H1 (cell line): ENCODE results near the gene QSOX1. TPM values are rescaled to one million over a fixed set of nuclear protein-coding genes. Genes with fewer than 3 reads are reported as not detected.
A peak's percentile ranks its signal among the peaks of the same experiment; 100 is the strongest.

ENCODE experiments used
- CTCF ChIA-PET: fragments of 300-600 bp; sonication (Branson Sonifier 250); formaldehyde crosslinking; loops from one replicate; lab custom pipeline; 2021; ENCODE audit not compliant: partially characterized antibody; lab: Charles Lee
- POLR2A ChIA-PET: fragments of 300-600 bp; sonication (Branson Sonifier 250); formaldehyde crosslinking; loops from one replicate; lab custom pipeline; 2021; ENCODE audit warnings: inconsistent platforms; ENCODE audit not compliant: partially characterized antibody; lab: Charles Lee
- DNase-seq, 2 experiments: peaks; one replicate each; pipeline versions ENCODE4 v3.0.0 to v3.0.0-alpha.2; 2010 to 2022; ENCODE audit warnings: low spot score in 2 of 2, low read depth in 1 of 2, mixed read lengths in 1 of 2
- FAIRE-seq: peaks from 2 replicates; lab custom pipeline; 2011; peaks lifted over from hg19 to GRCh38; lab: Jason Lieb, UNC
- H2AFZ ChIP-seq: 2 replicates; pipeline ENCODE4 v1.8.1; 2012; ENCODE audit warnings: low read length, inconsistent platforms
- H2AK5ac ChIP-seq: 2 replicates; pipeline ENCODE4 v1.6.1; 2013; ENCODE audit warnings: low read depth, low read length
- H2BK120ac ChIP-seq: replicated peaks from 2 replicates; pipeline ENCODE3; 2013; ENCODE audit warnings: low read depth, low read length, inconsistent platforms
- H2BK12ac ChIP-seq: 2 replicates; pipeline ENCODE4 v1.6.1; 2013; ENCODE audit warnings: low read depth, low read length
- H2BK15ac ChIP-seq: 2 replicates; pipeline ENCODE4 v1.6.1; 2013; ENCODE audit warnings: low read length
- H2BK20ac ChIP-seq: 2 replicates; pipeline ENCODE4 v1.6.1; 2013; ENCODE audit warnings: low read length
- H2BK5ac ChIP-seq: 2 replicates; pipeline ENCODE4 v1.6.1; 2013; ENCODE audit warnings: low read depth, low read length
- H3K14ac ChIP-seq: 2 replicates; pipeline ENCODE4 v1.6.1; 2013; ENCODE audit warnings: inconsistent platforms; ENCODE audit not compliant: insufficient read length
- H3K18ac ChIP-seq: 2 replicates; pipeline ENCODE4 v1.6.1; 2013; ENCODE audit warnings: low read length; ENCODE audit errors: extremely low read depth
- H3K23ac ChIP-seq: 2 replicates; pipeline ENCODE4 v1.6.1; 2013; ENCODE audit warnings: inconsistent platforms; ENCODE audit not compliant: insufficient read length
- H3K23me2 ChIP-seq: 2 replicates; pipeline ENCODE4 v1.6.1; 2013; ENCODE audit warnings: low read depth, low read length
- H3K27ac ChIP-seq: 2 replicates; pipeline ENCODE4 v1.6.1; 2011; ENCODE audit warnings: low read depth, low read length, inconsistent platforms
- H3K27me3 ChIP-seq, 4 experiments: replicated peaks in 1 of 4; 1 replicate in 1 of 4; 2 replicates in 3 of 4; pipeline versions ENCODE4 v1.6.1 to v1.8.1; 2011 to 2013; ENCODE audit warnings: low read length in 3 of 4, mild to moderate bottlenecking in 3 of 4, inconsistent platforms in 2 of 4, mixed read lengths in 2 of 4, moderate library complexity in 1 of 4; ENCODE audit not compliant: control insufficient read depth in 3 of 4, insufficient read depth in 3 of 4; ENCODE audit errors: extremely low read depth in 1 of 4
- H3K36me3 ChIP-seq, 4 experiments: 2 replicates each; pipeline versions ENCODE4 v1.6.1 to v1.8.1; 2011 to 2013; ENCODE audit warnings: mild to moderate bottlenecking in 4 of 4, low read length in 3 of 4, moderate library complexity in 2 of 4, control low read depth in 1 of 4, inconsistent platforms in 1 of 4; ENCODE audit not compliant: insufficient read depth in 4 of 4, control insufficient read depth in 2 of 4
- H3K4ac ChIP-seq: replicated peaks from 2 replicates; pipeline ENCODE3; 2013; ENCODE audit warnings: low read length, low read depth, mixed read lengths, inconsistent platforms; ENCODE audit not compliant: insufficient read length
- H3K4me1 ChIP-seq, 4 experiments: replicated peaks in 1 of 4; 1 replicate in 1 of 4; 2 replicates in 3 of 4; pipeline versions ENCODE4 v1.6.1 to v1.8.1; 2011 to 2013; ENCODE audit warnings: low read length in 3 of 4, inconsistent platforms in 2 of 4, mixed read lengths in 1 of 4; ENCODE audit not compliant: insufficient read depth in 4 of 4, control insufficient read depth in 3 of 4
- H3K4me2 ChIP-seq, 2 experiments: 2 replicates each; pipeline versions ENCODE4 v1.6.1 to v1.8.1; 2011 to 2013; ENCODE audit warnings: low read depth in 2 of 2, low read length in 2 of 2, control low read depth in 1 of 2, inconsistent platforms in 1 of 2, mild to moderate bottlenecking in 1 of 2; ENCODE audit not compliant: insufficient read depth in 1 of 2
- H3K4me3 ChIP-seq, 4 experiments: fragments of 200-600, 300-600 bp in 1 of 4; sonication (generic), shearing (Covaris generic), sonication (Bioruptor Twin) in 1 of 4; 2 replicates each; pipeline versions ENCODE4 v1.5.1 to v1.8.1; 2011 to 2016; ENCODE audit warnings: low read length in 4 of 4, low read depth in 3 of 4, control low read depth in 2 of 4, inconsistent platforms in 2 of 4, mild to moderate bottlenecking in 2 of 4, mixed read lengths in 1 of 4, moderate library complexity in 1 of 4; ENCODE audit not compliant: insufficient read depth in 2 of 4; ENCODE audit errors: extremely low read depth in 1 of 4
- H3K56ac ChIP-seq: replicated peaks from 2 replicates; pipeline ENCODE3; 2013; ENCODE audit warnings: low read depth, mild to moderate bottlenecking, mixed read lengths, low read length, inconsistent platforms; ENCODE audit not compliant: insufficient read length
- H3K79me1 ChIP-seq: 2 replicates; pipeline ENCODE4 v1.6.1; 2013; ENCODE audit warnings: low read depth, low read length, control low read depth
- H3K79me2 ChIP-seq, 2 experiments: 2 replicates each; pipeline versions ENCODE4 v1.6.1 to v1.8.1; 2012 to 2013; ENCODE audit warnings: low read length in 2 of 2, mild to moderate bottlenecking in 2 of 2, inconsistent platforms in 1 of 2; ENCODE audit not compliant: insufficient read depth in 2 of 2, control insufficient read depth in 1 of 2
- H3K9ac ChIP-seq, 4 experiments: replicated peaks in 1 of 4; 1 replicate in 1 of 4; 2 replicates in 3 of 4; pipeline versions ENCODE4 v1.6.1 to v1.8.1; 2011 to 2013; ENCODE audit warnings: low read depth in 3 of 4, low read length in 3 of 4, control low read depth in 2 of 4, mild to moderate bottlenecking in 2 of 4, moderate library complexity in 2 of 4, inconsistent platforms in 1 of 4; ENCODE audit errors: extremely low read depth in 1 of 4
- H3K9me3 ChIP-seq, 2 experiments: 2 replicates each; pipeline versions ENCODE4 v1.6.1 to v1.8.1; 2012 to 2013; ENCODE audit warnings: mild to moderate bottlenecking in 2 of 2, moderate library complexity in 2 of 2, control low read depth in 1 of 2, inconsistent platforms in 1 of 2, low read depth in 1 of 2, low read length in 1 of 2, mixed read lengths in 1 of 2; ENCODE audit not compliant: insufficient read depth in 2 of 2
- H4K20me1 ChIP-seq, 2 experiments: replicated peaks in 1 of 2; 2 replicates each; pipeline versions ENCODE3 to v1.8.1; 2011 to 2013; ENCODE audit warnings: inconsistent platforms in 2 of 2, low read length in 2 of 2, mild to moderate bottlenecking in 1 of 2; ENCODE audit not compliant: insufficient read depth in 2 of 2, control insufficient read depth in 1 of 2
- H4K5ac ChIP-seq: 2 replicates; pipeline ENCODE4 v1.6.1; 2013; ENCODE audit warnings: low read length, low read depth, mixed read lengths, inconsistent platforms; ENCODE audit not compliant: insufficient read length
- H4K8ac ChIP-seq: 2 replicates; pipeline ENCODE4 v1.8.0; 2013; ENCODE audit warnings: mild to moderate bottlenecking, moderate library complexity, low read length, inconsistent platforms; ENCODE audit not compliant: insufficient read depth; ENCODE audit errors: extremely low read depth
- H4K91ac ChIP-seq: replicated peaks from 2 replicates; pipeline ENCODE3; 2013; ENCODE audit warnings: low read length, mixed read lengths, inconsistent platforms; ENCODE audit not compliant: insufficient read length
- KDM4A ChIP-seq: IDR thresholded peaks from one replicate; pipeline ENCODE4 v1.7.1; 2012; ENCODE audit warnings: low read depth, mild to moderate bottlenecking, moderate library complexity, low read length, inconsistent platforms; ENCODE audit not compliant: severe bottlenecking
- MAX ChIP-seq: IDR thresholded peaks from 2 replicates; pipeline ENCODE4 v1.6.1; 2012; ENCODE audit warnings: inconsistent platforms
- WGBS, 2 experiments: shearing (Covaris generic) in 1 of 2; methylation state at CpG; one replicate each; pipeline versions ENCODE4 v1.1.6 to v1.1.7; 2013 to 2015; ENCODE audit warnings: low lambda C conversion rate in 2 of 2, mixed read lengths in 2 of 2, inconsistent platforms in 1 of 2, low coverage in 1 of 2, missing lambda C conversion rate in 1 of 2; ENCODE audit not compliant: insufficient replicate concordance in 2 of 2, insufficient coverage in 1 of 2, insufficient read length in 1 of 2; ENCODE audit errors: extremely low coverage in 1 of 2, missing lambda C conversion rate in 1 of 2; 5-methylcytosine and 5-hydroxymethylcytosine counted together
- polyA plus RNA-seq, 7 experiments: library from polyadenylated mRNA; depleted of rRNA in 3 of 7; stranded (reverse) in 5 of 7; unstranded in 2 of 7; fragments of >200 nt in 5 of 7; fragments of 200-250 nt in 2 of 7; gene quantifications; 1 replicate in 5 of 7; 2 replicates in 1 of 7; 4 replicates in 1 of 7; pipeline versions ENCODE4 v1.2.1 to v1.2.3, GENCODE V29; 2011 to 2013; ENCODE audit warnings: missing spikeins in 2 of 7, mixed read lengths in 2 of 7
- total RNA-seq: library from RNA; stranded (reverse); fragmentation: NEBNext Ultra II Directional; extraction: Animal tissue kit (Norgen Biotek cat#: 25700); gene quantifications from 2 replicates; pipeline ENCODE4 v1.2.1, GENCODE V29; 2021

Gene QSOX1
- total and polyA plus RNA-seq, 2 of the 8 experiments (the other 6 are each of a cell fraction or from before 2014, with no cell fraction given), result 97.7 to 123 TPM

DNA sequence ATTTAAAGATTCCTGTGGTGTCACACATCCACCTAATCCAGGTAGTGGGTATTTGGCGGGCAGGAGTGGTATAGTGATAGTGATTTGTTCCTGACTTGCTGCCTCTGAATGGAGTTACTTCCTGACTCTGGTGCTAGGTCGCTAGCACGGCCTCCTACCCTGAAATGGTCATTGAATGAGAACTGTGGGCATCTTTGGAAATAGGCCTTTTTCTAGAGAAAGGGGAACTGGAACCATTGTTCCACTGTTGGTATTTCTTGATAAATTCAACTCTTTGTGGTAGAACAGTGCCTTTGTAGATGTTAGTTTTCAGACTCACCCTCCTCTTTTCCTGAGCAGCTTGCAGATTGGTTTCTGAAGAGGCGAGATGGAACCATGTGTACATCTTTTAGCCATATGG is 1.5 kb downstream of the QSOX1 start:
- Histone ChIP-seq H2BK120ac (no peak overlapping the region), H2BK15ac (no peak overlapping the region), H3K23ac (no peak overlapping the region), H3K9ac (no peak overlapping the region), H3K79me2 (peaks cover 5 to 44% of the 10 kb centered on the region in 2 experiments; a peak in 3 of 4 replicates), H3K23me2 (peaks cover 8% of the 10 kb centered on the region), H3K18ac (no peak overlapping the region), H3K4ac (no peak overlapping the region), H4K91ac (no peak overlapping the region), H4K8ac (no peak overlapping the region), H3K27me3 (peaks cover 0 to 15% (median 8%) of the 10 kb centered on the region in 4 experiments; a peak in 6 of 7 replicates), H2AFZ (no peak overlapping the region), H3K79me1 (peaks cover 16% of the 10 kb centered on the region), H3K56ac (no peak overlapping the region), H3K4me1 (peaks cover 1 to 11% (median 6%) of the 10 kb centered on the region in 4 experiments; a peak in 6 of 7 replicates), H3K9me3 (no peaks in the 10 kb centered on the region), H3K36me3 (no peaks in the 10 kb centered on the region), H4K20me1 (peaks cover 10 to 13% of the 10 kb centered on the region in 2 experiments), H2BK20ac (no peak overlapping the region), H3K14ac (no peak overlapping the region), H3K4me2 (peak overlapping the region; percentile 80 to 91; a peak in 3 of 4 replicates), H2BK12ac (no peak overlapping the region), H4K5ac (no peak overlapping the region), H2AK5ac (peak overlapping the region; percentile 58; the same call in 1 of the 2 replicates), H3K4me3 (peak overlapping the region in 2 of 4 experiments; percentile 96 to 97; a peak in 4 of 8 replicates), H3K27ac (no peak overlapping the region), H2BK5ac (no peak overlapping the region)
- no peak for TF ChIP-seq MAX
- no peak for TF ChIP-seq KDM4A
- 86% methylated on average over 4 of the region's 4 CpGs; no CpG with 5 or more reads in 1 of the 2 experiments for WGBS, 2 experiments
- FAIRE-seq (no peak), DNase-seq (no peak)
- ChIA-PET POLR2A (interaction anchor here (1.0 to 4.2 kb wide), 2 partner anchors 11 to 23 kb away, joined by 3 to 36 read pairs; no protein-coding TSS in a partner anchor), CTCF (interaction anchor here (4.1 to 8.1 kb wide), 2 partner anchors 11 to 24 kb away, joined by 37 to 108 read pairs; no protein-coding TSS in a partner anchor)
